ENCODE measurements around the gene ZNF521.
A peak's percentile ranks its signal among the peaks of the same experiment; 100 is the strongest.
"Not testable (repeated sequence)": the region's sequence is repeated elsewhere in the genome, so short reads cannot be mapped to it uniquely, and the experiment has no call there.

ZNF521 gene

GRCh38 chr18:25047421-25047820 is 304.5 kb downstream of the ZNF521 start:
- TF ChIP-seq CTCF (IDR thresholded peaks at IDR 0.05; ENCODE audit: low read length, missing control alignments): no peak
- DNase-seq (ENCODE audit: low read depth): no peak
- no peak overlapping the region for H3K4me3 ChIP-seq (replicated peaks; ENCODE audit: low read depth, low read length)

- H3K4me3 ChIP-seq (replicated peaks; ENCODE audit: low read depth, low read length): no peak overlapping the region
- TF ChIP-seq CTCF (IDR thresholded peaks at IDR 0.05; ENCODE audit: low read length, missing control alignments): no peak
- DNase-seq (ENCODE audit: low read depth): no peak
Measured at GRCh38 chr18:25044694-25045093, 307.3 kb downstream of the ZNF521 start.

GRCh38 chr18:25043104-25043503 is 308.9 kb downstream of the ZNF521 start:
- no peak for TF ChIP-seq CTCF (IDR thresholded peaks at IDR 0.05; ENCODE audit: low read length, missing control alignments)
- H3K4me3 ChIP-seq (replicated peaks; ENCODE audit: low read depth, low read length): no peak overlapping the region
- no peak for DNase-seq (ENCODE audit: low read depth)

GRCh38 chr18:25042641-25043051 is 309.3 kb downstream of the ZNF521 start:
- TF ChIP-seq CTCF (IDR thresholded peaks at IDR 0.05; ENCODE audit: low read length, missing control alignments): no peak
- peak; percentile 1 for DNase-seq (ENCODE audit: low read depth)
- no peak overlapping the region for H3K4me3 ChIP-seq (replicated peaks; ENCODE audit: low read depth, low read length)

- no peak for DNase-seq (ENCODE audit: low read depth)
- TF ChIP-seq CTCF (IDR thresholded peaks at IDR 0.05; ENCODE audit: low read length, missing control alignments): no peak
- no peak overlapping the region for H3K4me3 ChIP-seq (replicated peaks; ENCODE audit: low read depth, low read length)
Measured at GRCh38 chr18:25039781-25040180, 312.2 kb downstream of the ZNF521 start.

- no peak for DNase-seq (ENCODE audit: low read depth)
- H3K4me3 ChIP-seq (replicated peaks; ENCODE audit: low read depth, low read length): no peak overlapping the region
- TF ChIP-seq CTCF (IDR thresholded peaks at IDR 0.05; ENCODE audit: low read length, missing control alignments): no peak
Measured at GRCh38 chr18:25038261-25038660, 313.7 kb downstream of the ZNF521 start.

- no peak for DNase-seq (ENCODE audit: low read depth)
- no peak overlapping the region for H3K4me3 ChIP-seq (replicated peaks; ENCODE audit: low read depth, low read length)
- no peak for TF ChIP-seq CTCF (IDR thresholded peaks at IDR 0.05; ENCODE audit: low read length, missing control alignments)
Measured at GRCh38 chr18:25033747-25034471, 318.1 kb downstream of the ZNF521 start.

GRCh38 chr18:25033175-25033574 is 318.8 kb downstream of the ZNF521 start:
- not testable (repeated sequence) for H3K4me3 ChIP-seq (replicated peaks; ENCODE audit: low read depth, low read length)

More at GRCh38 chr18:25033175-25033574, 318.8 kb downstream of the ZNF521 start:
- DNase-seq (ENCODE audit: low read depth): not testable (repeated sequence)

All from fibroblast of pulmonary artery (primary cell).